Neural cell (in vitro differentiated cells): ENCODE measurements around the gene GGN. TPM values are rescaled to one million over a fixed set of nuclear protein-coding genes. Genes with fewer than 3 reads are reported as not detected.
"Not testable (repeated sequence)": the region's sequence is repeated elsewhere in the genome, so short reads cannot be mapped to it uniquely, and the experiment has no call there.

Experiments used
- H2AFZ ChIP-seq: fragments of 200-600, 300-800 bp; sonication (generic), shearing (Covaris generic); 2 replicates; pipeline ENCODE4 v1.6.0; 2014; ENCODE audit warnings: low read depth, mild to moderate bottlenecking, antibody characterized with exemption, low read length, moderate library complexity
- H3F3A ChIP-seq: fragments of 200-600 bp; shearing (Covaris generic); 2 replicates; pipeline ENCODE4 v1.6.1; 2016; ENCODE audit warnings: mild to moderate bottlenecking, moderate library complexity, mixed read lengths, antibody characterized with exemption, low read length; ENCODE audit not compliant: insufficient read depth, poor library complexity, severe bottlenecking
- H3K27ac ChIP-seq: fragments of 200-600, 300-800 bp; sonication (generic), shearing (Covaris generic); 2 replicates; pipeline ENCODE4 v1.5.1; 2014; ENCODE audit warnings: mild to moderate bottlenecking, low read length, moderate library complexity
- H3K27me3 ChIP-seq: fragments of 300-800, 200-600 bp; sonication (generic), shearing (Covaris generic); 2 replicates; pipeline ENCODE4 v1.6.0; 2014; ENCODE audit warnings: mild to moderate bottlenecking, low read depth, low read length, moderate library complexity; ENCODE audit not compliant: insufficient read depth
- H3K36me3 ChIP-seq: fragments of 300-800, 200-600 bp; sonication (generic), shearing (Covaris generic); 2 replicates; pipeline ENCODE4 v1.5.1; 2014; ENCODE audit warnings: mild to moderate bottlenecking, antibody characterized with exemption, low read length, moderate library complexity; ENCODE audit not compliant: insufficient read depth
- H3K4me2 ChIP-seq: fragments of 300-800, 200-600 bp; sonication (generic), shearing (Covaris generic); 2 replicates; pipeline ENCODE4 v1.6.0; 2014; ENCODE audit warnings: mild to moderate bottlenecking, low read length
- H3K4me3 ChIP-seq: fragments of 300-800, 200-600 bp; sonication (generic), shearing (Covaris generic); 2 replicates; pipeline ENCODE4 v1.5.1; 2014; ENCODE audit warnings: mild to moderate bottlenecking, low read length, moderate library complexity
- H3K79me2 ChIP-seq: fragments of 200-600 bp; shearing (Covaris generic); replicated peaks from 2 replicates; pipeline ENCODE4 v1.6.0; 2014; ENCODE audit warnings: mild to moderate bottlenecking, low read length, moderate library complexity; ENCODE audit not compliant: insufficient read depth
- H3K9ac ChIP-seq: fragments of 300-800, 200-600 bp; sonication (generic), shearing (Covaris generic); 2 replicates; pipeline ENCODE4 v1.6.1; 2016; ENCODE audit warnings: mild to moderate bottlenecking, low read length, mixed read lengths
- H3K9me2 ChIP-seq: fragments of 200-600 bp; shearing (Covaris generic); 2 replicates; pipeline ENCODE4 v1.6.1; 2016; ENCODE audit warnings: mild to moderate bottlenecking, low read length, mixed read lengths; ENCODE audit not compliant: insufficient read depth
- H3K9me3 ChIP-seq: fragments of 200-600, 300-800 bp; sonication (generic), shearing (Covaris generic); 2 replicates; pipeline ENCODE4 v1.6.1; 2016; ENCODE audit warnings: mild to moderate bottlenecking, mixed run types, low read length, moderate library complexity, mixed read lengths
- H4K20me1 ChIP-seq: fragments of 200-600 bp; shearing (Covaris generic); 2 replicates; pipeline ENCODE4 v1.6.1; 2016; ENCODE audit warnings: mild to moderate bottlenecking, mixed run types; ENCODE audit not compliant: insufficient read depth
- CTCF ChIP-seq: fragments of 450-650 bp; IDR thresholded peaks from 2 replicates; pipeline ENCODE4 v1.5.1; 2014; ENCODE audit warnings: antibody characterized with exemption, mild to moderate bottlenecking, moderate library complexity; ENCODE audit not compliant: poor library complexity, severe bottlenecking
- EP300 ChIP-seq: fragments of 450-650 bp; conservative IDR thresholded peaks from 2 replicates; pipeline ENCODE4 v1.6.1; 2014; ENCODE audit warnings: antibody characterized with exemption, mild to moderate bottlenecking, moderate library complexity; ENCODE audit not compliant: poor library complexity, severe bottlenecking
- EZH2 ChIP-seq: fragments of 200-600, 300-800 bp; shearing (Covaris generic), sonication (generic); IDR thresholded peaks from 2 replicates; pipeline ENCODE4 v1.6.1; 2014; ENCODE audit warnings: antibody characterized with exemption, low read length, borderline replicate concordance, mild to moderate bottlenecking; ENCODE audit not compliant: insufficient read depth, poor library complexity, severe bottlenecking
- MXI1 ChIP-seq: fragments of 450-650 bp; conservative IDR thresholded peaks from 2 replicates; pipeline ENCODE4 v1.6.1; 2014; ENCODE audit warnings: antibody characterized with exemption, mild to moderate bottlenecking; ENCODE audit not compliant: poor library complexity, severe bottlenecking
- POLR2AphosphoS5 ChIP-seq: IDR thresholded peaks from 2 replicates; pipeline ENCODE4 v1.6.1; 2012
- RAD21 ChIP-seq: fragments of 450-650 bp; conservative IDR thresholded peaks from 2 replicates; pipeline ENCODE4 v1.6.1; 2014; ENCODE audit warnings: antibody characterized with exemption, mild to moderate bottlenecking, moderate library complexity
- REST ChIP-seq: IDR thresholded peaks from 2 replicates; pipeline ENCODE4 v1.6.1; 2012; ENCODE audit warnings: borderline replicate concordance
- SMC3 ChIP-seq: fragments of 450-650 bp; conservative IDR thresholded peaks from 2 replicates; pipeline ENCODE4 v1.6.1; 2014; ENCODE audit warnings: antibody characterized with exemption, mild to moderate bottlenecking, moderate library complexity; ENCODE audit not compliant: poor library complexity
- TAF1 ChIP-seq: IDR thresholded peaks from 2 replicates; pipeline ENCODE4 v1.6.1; 2012; ENCODE audit warnings: low read depth
- polyA plus RNA-seq: library from polyadenylated mRNA; depleted of rRNA; stranded (reverse); fragments of >200 nt; gene quantifications from 2 replicates; pipeline ENCODE4 v1.2.3, GENCODE V29; 2014

Gene GGN
- polyA plus RNA-seq, 1 donor from 2014 or later, result 0.21 TPM

- Histone ChIP-seq H3K79me2 (no peaks in the 10 kb centered on the region), H3K9ac (no peak overlapping the region), H3K4me2 (no peak overlapping the region)
These were observed 25.1 kb upstream of the GGN start for GRCh38 chr19:38412961-38413360.

GRCh38 chr19:38412491-38412890, 24.7 kb upstream of the GGN start:
- no peaks in the 10 kb centered on the region for H3K9me3 ChIP-seq

More at GRCh38 chr19:38412961-38413360, 25.1 kb upstream of the GGN start:
- Histone ChIP-seq H3F3A (no peaks in the 10 kb centered on the region), H3K27me3 (no peaks in the 10 kb centered on the region), H3K27ac (no peak overlapping the region), H3K36me3 (no peaks in the 10 kb centered on the region), H2AFZ (no peak overlapping the region), H3K9me2 (no peaks in the 10 kb centered on the region), H3K4me3 (no peak overlapping the region), H4K20me1 (no peaks in the 10 kb centered on the region), H3K9me3 (no peaks in the 10 kb centered on the region)
- TF ChIP-seq REST (no peak), RAD21 (no peak), SMC3 (no peak)

GRCh38 chr19:38411898-38412297, 24.1 kb upstream of the GGN start:
- not testable (repeated sequence) for H2AFZ ChIP-seq, H3K36me3 ChIP-seq, H3K9me2 ChIP-seq

More at GRCh38 chr19:38412491-38412890, 24.7 kb upstream of the GGN start:
- H3K79me2 ChIP-seq, result no peaks in the 10 kb centered on the region
- H3K9ac ChIP-seq, result no peak overlapping the region
- no peak overlapping the region for H3K4me3 ChIP-seq
- no peaks in the 10 kb centered on the region for H4K20me1 ChIP-seq
- H3K27me3 ChIP-seq, result no peaks in the 10 kb centered on the region
- H3K27ac ChIP-seq, result no peak overlapping the region
- H3F3A ChIP-seq, result no peaks in the 10 kb centered on the region
- H3K9me2 ChIP-seq, result no peaks in the 10 kb centered on the region
- H3K4me2 ChIP-seq, result no peak overlapping the region
- TF ChIP-seq MXI1, result no peak
- no peak for TF ChIP-seq EP300
- no peak for TF ChIP-seq SMC3
- no peak for TF ChIP-seq RAD21
- TF ChIP-seq POLR2AphosphoS5, result no peak
- TF ChIP-seq CTCF, result no peak
- no peak for TF ChIP-seq REST
- no peak for TF ChIP-seq TAF1
- TF ChIP-seq EZH2, result no peak
- no peak overlapping the region for H2AFZ ChIP-seq
- H3K36me3 ChIP-seq, result no peaks in the 10 kb centered on the region

More at GRCh38 chr19:38411898-38412297, 24.1 kb upstream of the GGN start:
- H3K27ac ChIP-seq, H3K9me3 ChIP-seq, H3K4me2 ChIP-seq, H3K9ac ChIP-seq, H3K4me3 ChIP-seq, H4K20me1 ChIP-seq, H3K27me3 ChIP-seq, H3K79me2 ChIP-seq, H3F3A ChIP-seq: not testable (repeated sequence)
